Small intestine (tissue), 7 donors: ENCODE data around the gene SH3D21. TPM values are rescaled to one million over a fixed set of nuclear protein-coding genes. Genes with fewer than 3 reads are reported as not detected.
A peak's percentile ranks its signal among the peaks of the same experiment; 100 is the strongest.

Source experiments
- DNase-seq, 2 donors: peaks; one replicate each; pipeline versions ENCODE4 v3.0.0 to v3.0.0-alpha.2; 2013
- FAIRE-seq: peaks from 2 replicates; lab custom pipeline; 2012; peaks lifted over from hg19 to GRCh38; lab: Jason Lieb, UNC
- H3K27ac ChIP-seq, 3 donors: one replicate each; pipeline ENCODE4 v1.5.1; 2013; ENCODE audit warnings: low read length in 2 of 3, mild to moderate bottlenecking in 2 of 3, control low read depth in 1 of 3, inconsistent platforms in 1 of 3, low read depth in 1 of 3, moderate library complexity in 1 of 3
- H3K27me3 ChIP-seq, 3 donors: one replicate each; pipeline ENCODE4 v1.6.1; 2013; ENCODE audit warnings: low read length in 3 of 3, inconsistent platforms in 1 of 3; ENCODE audit not compliant: control insufficient read depth in 3 of 3, insufficient read depth in 3 of 3
- H3K36me3 ChIP-seq, 3 donors: one replicate each; pipeline ENCODE4 v1.6.1; 2013; ENCODE audit warnings: low read length in 3 of 3, inconsistent platforms in 1 of 3, low read depth in 1 of 3, mild to moderate bottlenecking in 1 of 3, moderate library complexity in 1 of 3; ENCODE audit not compliant: control insufficient read depth in 3 of 3, insufficient read depth in 2 of 3
- H3K4me1 ChIP-seq, 3 donors: one replicate each; pipeline ENCODE4 v1.6.1; 2013; ENCODE audit warnings: low read length in 2 of 3, inconsistent platforms in 1 of 3, low read depth in 1 of 3, mild to moderate bottlenecking in 1 of 3, moderate library complexity in 1 of 3; ENCODE audit not compliant: control insufficient read depth in 3 of 3, insufficient read depth in 2 of 3
- H3K4me3 ChIP-seq, 3 donors: one replicate each; pipeline ENCODE4 v1.5.1; 2013; ENCODE audit warnings: low read length in 3 of 3, control low read depth in 1 of 3, inconsistent platforms in 1 of 3, low read depth in 1 of 3, mild to moderate bottlenecking in 1 of 3, moderate library complexity in 1 of 3
- H3K9me3 ChIP-seq, 2 donors: one replicate each; pipeline ENCODE4 v1.6.1; 2013; ENCODE audit warnings: low read depth in 1 of 2, low read length in 1 of 2; ENCODE audit not compliant: control insufficient read depth in 2 of 2, insufficient read depth in 1 of 2
- WGBS, 3 donors: extraction: QIAGEN DNeasy Blood & Tissue Kit; methylation state at CpG; one replicate each; pipeline ENCODE4 v1.1.7; 2013; 5-methylcytosine and 5-hydroxymethylcytosine counted together
- polyA plus RNA-seq, 4 donors: library from polyadenylated mRNA; stranded (reverse) in 3 of 4; unstranded in 1 of 4; fragments of 200-250 nt in 3 of 4; fragments of 120-200 nt in 1 of 4; gene quantifications; one replicate each; pipeline versions ENCODE4 v1.2.1 to v1.2.3, GENCODE V29; 2013
- donor health status: healthy with polysubstance abuse.
- donor health status: control.
- donor health status: control.
- donor health status: Bipolar disorder and iron deficiency.
- donor health status: healthy.

The SH3D21 gene
- polyA plus RNA-seq, 4 donors = 4.0 to 26.2 (median 23.9) TPM

- Histone ChIP-seq H3K27me3 (peaks cover 0 to 26% (median 0%) of the 10 kb centered on the region in 3 donors), H3K36me3 (peaks cover 0 to 35% (median 0%) of the 10 kb centered on the region in 3 donors), H3K9me3 (no peaks in the 10 kb centered on the region), H3K4me1 (peaks cover 3 to 38% (median 3%) of the 10 kb centered on the region in 3 donors), H3K4me3 (peak overlapping the region in 2 of 3 donors; percentile 7 to 48), H3K27ac (peak overlapping the region in 2 of 3 donors; percentile 56 to 66)
- WGBS, 3 donors = 15 to 19% (median 16%) methylated on average over 57 to 59 of the region's 59 CpGs
- FAIRE-seq (no peak), DNase-seq (peak; percentile 44 to 73)
Measured at GRCh38 chr1:36321119-36321951, 15.2 kb downstream of the SH3D21 start.

- 14 to 35% (median 33%) methylated on average over 38 to 67 of the region's 67 CpGs for WGBS, 3 donors
- FAIRE-seq (no peak), DNase-seq (peak in 1 of 2 donors; percentile 43)
- peak overlapping the region in 2 of 3 donors; percentile 76 to 80 for H3K27ac ChIP-seq
- H3K36me3 ChIP-seq = peaks cover 0 to 31% (median 0%) of the 10 kb centered on the region in 3 donors
- H3K4me1 ChIP-seq = peaks cover 3 to 38% (median 3%) of the 10 kb centered on the region in 3 donors
- H3K9me3 ChIP-seq = no peaks in the 10 kb centered on the region
- peak overlapping the region; percentile 43 to 73 (median 56) for H3K4me3 ChIP-seq
- H3K27me3 ChIP-seq = peaks cover 0 to 26% (median 0%) of the 10 kb centered on the region in 3 donors
Measured at GRCh38 chr1:36322041-36322785, 16.0 kb downstream of the SH3D21 start.

GRCh38 chr1:36322786-36323635 lies 16.8 kb downstream of the SH3D21 start:
- no peaks in the 10 kb centered on the region for H3K9me3 ChIP-seq
- WGBS, 3 donors = 2 to 3% (median 3%) methylated on average over 40 to 83 of the region's 83 CpGs
- DNase-seq (peak in 1 of 2 donors; percentile 68), FAIRE-seq (no peak)
- peaks cover 0 to 26% (median 0%) of the 10 kb centered on the region in 3 donors for H3K27me3 ChIP-seq
- peaks cover 0 to 26% (median 0%) of the 10 kb centered on the region in 3 donors for H3K36me3 ChIP-seq
- peak overlapping the region; percentile 22 to 80 (median 76) for H3K27ac ChIP-seq
- peaks cover 3 to 38% (median 3%) of the 10 kb centered on the region in 3 donors for H3K4me1 ChIP-seq
- H3K4me3 ChIP-seq = peak overlapping the region; percentile 43 to 73 (median 56)

GRCh38 chr1:36323636-36324352 lies 17.6 kb downstream of the SH3D21 start, which contains the start of gene EVA1B:
TSS of gene EVA1B (minus strand) at chr1:36323645. CDS start at chr1:36323037, 608 bp downstream.
- WGBS, 3 donors = 2 to 6% (median 3%) methylated on average over 26 to 36 of the region's 36 CpGs
- peaks cover 3 to 38% (median 3%) of the 10 kb centered on the region in 3 donors for H3K4me1 ChIP-seq
- H3K4me3 ChIP-seq = peak within 1 kb of the TSS; percentile 43 to 73 (median 56)
- peak; percentile 34 to 85 for DNase-seq
- FAIRE-seq = no peak
- H3K9me3 ChIP-seq = no peaks in the 10 kb centered on the region
- H3K27ac ChIP-seq = peak within 1 kb of the TSS; percentile 22 to 86 (median 80)
- H3K27me3 ChIP-seq = peaks cover 0 to 26% (median 0%) of the 10 kb centered on the region in 3 donors
- peaks cover 0 to 30% (median 0%) of the 10 kb centered on the region in 3 donors for H3K36me3 ChIP-seq

GRCh38 chr1:36324353-36324703 lies 18.2 kb downstream of the SH3D21 start:
- Histone ChIP-seq H3K27me3 (peaks cover 0 to 26% (median 0%) of the 10 kb centered on the region in 3 donors), H3K9me3 (no peaks in the 10 kb centered on the region), H3K4me1 (peaks cover 3 to 38% (median 3%) of the 10 kb centered on the region in 3 donors), H3K4me3 (peak overlapping the region in 1 of 3 donors; percentile 51), H3K36me3 (peaks cover 0 to 29% (median 0%) of the 10 kb centered on the region in 3 donors), H3K27ac (peak overlapping the region in 1 of 3 donors; percentile 86)
- FAIRE-seq = no peak
- no peak for DNase-seq
- WGBS, 3 donors = 23 to 34% (median 33%) methylated on average over 7 to 9 of the region's 9 CpGs

- Histone ChIP-seq H3K27ac (no peak overlapping the region), H3K4me3 (no peak overlapping the region), H3K9me3 (no peaks in the 10 kb centered on the region), H3K4me1 (peaks cover 3 to 23% (median 3%) of the 10 kb centered on the region in 3 donors), H3K36me3 (peaks cover 0 to 11% (median 0%) of the 10 kb centered on the region in 3 donors), H3K27me3 (peaks cover 0 to 16% (median 0%) of the 10 kb centered on the region in 3 donors)
- DNase-seq (peak in 1 of 2 donors; percentile 30), FAIRE-seq (no peak)
- WGBS, 3 donors = 37 to 58% (median 45%) methylated on average over 5 to 6 of the region's 6 CpGs
Measured at GRCh38 chr1:36326499-36326898, 20.3 kb downstream of the SH3D21 start.

- DNase-seq = no peak
- Histone ChIP-seq H3K27ac (no peak overlapping the region), H3K27me3 (peaks cover 0 to 18% (median 0%) of the 10 kb centered on the region in 3 donors), H3K9me3 (no peaks in the 10 kb centered on the region), H3K36me3 (peaks cover 0 to 4% (median 0%) of the 10 kb centered on the region in 3 donors), H3K4me3 (no peak overlapping the region), H3K4me1 (peaks cover 0 to 15% (median 2%) of the 10 kb centered on the region in 3 donors)
- no peak for FAIRE-seq
- WGBS, 3 donors = 46 to 75% (median 50%) methylated on average over 7 to 9 of the region's 9 CpGs
Measured at GRCh38 chr1:36327421-36328087, 21.4 kb downstream of the SH3D21 start.
